Calu3 (cell line): ENCODE results near the gene MMD2. TPM values are rescaled to one million over a fixed set of nuclear protein-coding genes. Genes with fewer than 3 reads are reported as not detected.
"Not testable (repeated sequence)": the region's sequence is repeated elsewhere in the genome, so short reads cannot be mapped to it uniquely, and the experiment has no call there.

ENCODE experiments used
- BruUV-seq: library from RNA; stranded (reverse); fragments of 400-500 nt; replicated peaks from 2 replicates; lab custom pipeline; 2021; lab: Mats Ljungman, UMichigan
- CTCF ChIA-PET: fragments of 300-600 bp; sonication (Branson Sonifier 250); formaldehyde crosslinking; loops from one replicate; lab custom pipeline; 2022; ENCODE audit warnings: antibody characterized with exemption; lab: Charles Lee
- DNase-seq: peaks from one replicate; pipeline ENCODE4 v3.0.0; 2022
- H3K27ac Mint-ChIP-seq: one replicate; pipeline ENCODE4 v1.8.0; 2022; ENCODE audit warnings: mixed read lengths; ENCODE audit not compliant: unreplicated experiment
- H3K27me3 Mint-ChIP-seq: one replicate; pipeline ENCODE4 v1.8.0; 2022; ENCODE audit warnings: mixed read lengths; ENCODE audit not compliant: unreplicated experiment
- H3K36me3 Mint-ChIP-seq: one replicate; pipeline ENCODE4 v1.8.0; 2022; ENCODE audit warnings: mild to moderate bottlenecking, moderate library complexity, mixed read lengths; ENCODE audit not compliant: insufficient read depth, unreplicated experiment
- H3K4me1 Mint-ChIP-seq: one replicate; pipeline ENCODE4 v1.8.0; 2022; ENCODE audit warnings: mild to moderate bottlenecking, low read depth, mixed read lengths; ENCODE audit not compliant: unreplicated experiment
- H3K4me3 Mint-ChIP-seq: one replicate; pipeline ENCODE4 v1.8.0; 2022; ENCODE audit warnings: mild to moderate bottlenecking, low read depth, moderate library complexity, mixed read lengths; ENCODE audit not compliant: unreplicated experiment
- H3K9me3 Mint-ChIP-seq: one replicate; pipeline ENCODE4 v1.8.0; 2022; ENCODE audit warnings: low read depth, mixed read lengths; ENCODE audit not compliant: unreplicated experiment
- intact Hi-C: fragments of 100-400 bp; cut with micrococcal nuclease; formaldehyde crosslinking; loops from one replicate; pipeline ENCODE4 v1.10.0; 2022; ENCODE audit not compliant: unreplicated experiment
- total RNA-seq: library from RNA; stranded (reverse); gene quantifications from 2 replicates; pipeline ENCODE4 v1.2.3, GENCODE V29; 2022
- TF ChIP-seq, protein P1 (sequence below): fragments of 200-600 bp; IDR thresholded peaks from one replicate; pipeline ENCODE4 v1.8.0; 2022; ENCODE audit warnings: antibody characterized with exemption; ENCODE audit not compliant: unreplicated experiment

Gene MMD2
- total RNA-seq, 1 experiment from 2014 or later, result not detected

DNA sequence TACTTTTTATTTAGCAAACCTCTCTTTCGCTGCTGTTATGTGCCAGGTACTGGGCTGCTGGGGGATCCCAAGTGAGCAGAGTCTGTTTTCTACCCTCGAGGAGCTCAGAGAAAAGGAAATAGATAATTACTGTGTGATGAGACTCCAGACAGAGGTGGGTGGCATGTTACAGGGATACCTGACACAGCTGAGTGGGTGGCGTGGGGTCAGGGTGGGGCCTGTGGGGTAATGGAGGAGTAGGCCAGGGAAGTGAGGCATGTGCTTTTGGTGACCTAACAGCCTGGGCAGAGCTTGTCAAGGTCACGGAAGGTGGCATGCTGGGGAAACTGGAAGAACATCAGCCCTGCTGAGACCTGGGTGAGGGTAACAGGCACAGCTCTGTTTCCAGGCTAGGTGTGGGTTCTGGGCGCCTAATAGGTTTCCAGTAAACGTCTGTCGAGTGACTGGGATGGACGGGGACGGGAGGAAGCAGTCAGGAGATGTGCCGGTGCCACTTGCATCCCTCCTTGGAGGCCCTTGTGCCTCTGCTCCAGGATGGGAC lies 36.5 kb upstream of the MMD2 start:
- intact Hi-C loops, result no loop called here
- Mint-ChIP-seq H3K27ac (no peak overlapping the region), H3K36me3 (peaks cover 39% of the 10 kb centered on the region), H3K4me1 (no peaks in the 10 kb centered on the region), H3K27me3 (no peaks in the 10 kb centered on the region), H3K4me3 (no peak overlapping the region), H3K9me3 (no peaks in the 10 kb centered on the region)
- BruUV-seq, result no TSS peak
- DNase-seq, result no peak
- TF ChIP-seq, protein P1, sequence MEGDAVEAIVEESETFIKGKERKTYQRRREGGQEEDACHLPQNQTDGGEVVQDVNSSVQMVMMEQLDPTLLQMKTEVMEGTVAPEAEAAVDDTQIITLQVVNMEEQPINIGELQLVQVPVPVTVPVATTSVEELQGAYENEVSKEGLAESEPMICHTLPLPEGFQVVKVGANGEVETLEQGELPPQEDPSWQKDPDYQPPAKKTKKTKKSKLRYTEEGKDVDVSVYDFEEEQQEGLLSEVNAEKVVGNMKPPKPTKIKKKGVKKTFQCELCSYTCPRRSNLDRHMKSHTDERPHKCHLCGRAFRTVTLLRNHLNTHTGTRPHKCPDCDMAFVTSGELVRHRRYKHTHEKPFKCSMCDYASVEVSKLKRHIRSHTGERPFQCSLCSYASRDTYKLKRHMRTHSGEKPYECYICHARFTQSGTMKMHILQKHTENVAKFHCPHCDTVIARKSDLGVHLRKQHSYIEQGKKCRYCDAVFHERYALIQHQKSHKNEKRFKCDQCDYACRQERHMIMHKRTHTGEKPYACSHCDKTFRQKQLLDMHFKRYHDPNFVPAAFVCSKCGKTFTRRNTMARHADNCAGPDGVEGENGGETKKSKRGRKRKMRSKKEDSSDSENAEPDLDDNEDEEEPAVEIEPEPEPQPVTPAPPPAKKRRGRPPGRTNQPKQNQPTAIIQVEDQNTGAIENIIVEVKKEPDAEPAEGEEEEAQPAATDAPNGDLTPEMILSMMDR, result no peak
- CTCF ChIA-PET, result interaction anchor here (0.5 kb wide), 1 partner anchor 26 kb away, joined by 3 read pairs; no protein-coding TSS in a partner anchor

DNA sequence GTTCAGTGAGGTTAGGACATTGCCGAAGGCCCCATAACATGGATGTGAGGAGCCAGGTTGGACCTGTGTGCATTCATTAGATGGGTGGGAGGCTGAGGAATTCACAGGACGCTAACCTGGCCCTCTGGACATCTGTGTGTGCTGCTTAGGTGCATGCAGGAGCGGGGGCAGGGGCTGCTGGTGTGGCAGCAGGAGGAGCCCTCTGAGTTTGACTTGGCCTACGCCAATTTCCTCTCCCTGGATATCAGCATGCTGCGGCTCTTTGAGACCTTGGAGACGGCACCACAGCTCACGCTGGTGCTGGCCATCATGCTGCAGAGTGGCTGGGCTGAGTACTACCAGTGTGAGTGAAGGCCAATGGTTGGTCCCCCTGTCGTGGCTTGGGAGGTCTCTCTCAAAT lies 34.5 kb upstream of the MMD2 start:
- no peak overlapping the region for H3K27ac Mint-ChIP-seq
- BruUV-seq, result no TSS peak
- TF ChIP-seq, protein P1, result no peak
- CTCF ChIA-PET, result no interaction called here
- H3K36me3 Mint-ChIP-seq, result peaks cover 40% of the 10 kb centered on the region
- H3K4me1 Mint-ChIP-seq, result no peaks in the 10 kb centered on the region
- no peaks in the 10 kb centered on the region for H3K9me3 Mint-ChIP-seq
- no peak overlapping the region for H3K4me3 Mint-ChIP-seq
- no peak for DNase-seq
- intact Hi-C loops, result no loop called here
- H3K27me3 Mint-ChIP-seq, result no peaks in the 10 kb centered on the region

DNA sequence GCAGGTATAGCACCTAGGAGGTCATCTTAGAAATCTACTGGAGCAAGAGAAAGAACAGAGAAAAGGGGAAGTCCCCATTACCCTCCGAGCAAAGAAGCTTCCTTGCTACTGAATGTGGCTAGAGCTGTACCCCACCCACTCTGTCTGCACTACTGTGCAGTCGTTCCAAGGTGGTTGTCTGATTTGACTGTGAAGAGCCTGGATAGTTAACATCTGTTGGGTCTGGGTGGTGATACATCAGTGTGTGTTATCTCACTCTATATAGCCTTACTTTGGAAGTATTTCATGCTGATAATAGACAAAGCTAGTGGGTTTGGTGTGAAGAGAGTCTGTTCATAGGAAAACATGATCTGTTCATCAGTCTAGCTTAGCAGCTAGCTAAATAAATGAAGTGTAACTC lies 23.8 kb upstream of the MMD2 start:
- intact Hi-C loops, result loop anchor here (5.0 kb wide), 1 partner anchor 750 kb away; no protein-coding TSS in a partner anchor
- CTCF ChIA-PET, BruUV-seq, DNase-seq, H3K4me1 Mint-ChIP-seq, H3K4me3 Mint-ChIP-seq, H3K27me3 Mint-ChIP-seq, H3K9me3 Mint-ChIP-seq, H3K27ac Mint-ChIP-seq: not testable (repeated sequence)
- peaks cover 63% of the 10 kb centered on the region for H3K36me3 Mint-ChIP-seq

DNA sequence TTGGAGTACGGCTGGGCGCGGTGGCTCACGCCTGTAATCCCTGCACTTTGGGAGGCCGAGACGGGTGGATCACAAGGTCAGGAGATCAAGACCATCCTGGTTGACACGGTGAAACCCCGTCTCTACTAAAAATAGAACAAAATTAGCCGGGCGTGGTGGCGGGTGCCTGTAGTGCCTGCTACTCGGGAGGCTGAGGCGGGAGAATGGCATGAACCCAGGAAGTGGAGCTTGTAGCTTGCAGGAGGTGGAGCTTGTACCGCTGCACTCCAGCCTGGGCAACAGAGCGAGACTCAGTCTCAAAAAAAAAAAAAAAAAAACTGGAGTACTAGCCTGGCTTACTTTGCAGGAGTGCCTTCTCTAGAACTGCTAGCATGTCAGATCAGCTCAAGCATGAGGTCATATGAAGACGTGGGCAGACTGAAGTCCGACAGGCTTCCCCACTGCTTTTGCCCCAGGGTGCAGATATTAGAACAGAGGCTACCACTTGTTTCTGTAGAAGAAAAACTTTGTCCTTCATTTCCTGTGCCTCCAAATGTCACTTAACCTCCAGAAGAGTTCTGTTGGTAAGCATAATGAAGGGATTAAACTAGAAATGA lies 22.4 kb upstream of the MMD2 start:
- intact Hi-C loops, result loop anchor here (5.0 kb wide), 1 partner anchor 751 kb away; no protein-coding TSS in a partner anchor
- H3K9me3 Mint-ChIP-seq, H3K27me3 Mint-ChIP-seq, DNase-seq, CTCF ChIA-PET, H3K27ac Mint-ChIP-seq, H3K4me3 Mint-ChIP-seq, BruUV-seq, H3K4me1 Mint-ChIP-seq: not testable (repeated sequence)
- peaks cover 63% of the 10 kb centered on the region for H3K36me3 Mint-ChIP-seq

DNA sequence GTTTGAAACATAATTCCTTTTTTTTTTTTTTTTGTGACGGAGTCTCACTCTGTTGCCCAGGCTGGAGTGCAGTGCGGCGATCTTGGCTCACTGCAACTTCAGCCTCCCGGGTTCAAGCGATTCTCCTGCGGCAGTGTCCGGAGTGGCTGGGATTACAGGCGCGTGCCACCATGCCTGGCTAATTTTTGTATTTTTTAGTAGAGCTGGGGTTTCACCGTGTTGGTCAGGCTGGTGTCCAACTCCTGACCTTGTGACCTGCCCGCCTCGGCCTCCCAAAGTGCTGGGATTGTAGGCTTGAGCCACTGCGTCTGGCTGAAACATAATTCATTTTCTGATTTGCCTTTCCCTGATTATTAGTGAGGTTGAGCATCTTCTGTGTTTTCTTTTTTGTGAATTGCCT lies 16.6 kb upstream of the MMD2 start:
- BruUV-seq, H3K27me3 Mint-ChIP-seq, H3K4me1 Mint-ChIP-seq, DNase-seq, intact Hi-C loops, CTCF ChIA-PET, H3K27ac Mint-ChIP-seq, H3K9me3 Mint-ChIP-seq: not testable (repeated sequence)
- Mint-ChIP-seq H3K4me3 (peak overlapping the region; percentile 97), H3K36me3 (peaks cover 65% of the 10 kb centered on the region)
